MCF 10A (cell line): ENCODE results near the gene PRKG1. TPM values are rescaled to one million over a fixed set of nuclear protein-coding genes. Genes with fewer than 3 reads are reported as not detected.

Experiments
- BruUV-seq: library from RNA; stranded (reverse); fragments of 400-500 nt; replicated peaks from 2 replicates; lab custom pipeline; 2021; lab: Mats Ljungman, UMichigan
- CTCF ChIA-PET: fragments of 300-600 bp; sonication (Branson Sonifier 250); formaldehyde crosslinking; extraction: SDS; loops from one replicate; lab custom pipeline; 2021; ENCODE audit warnings: antibody characterized with exemption, inconsistent platforms; lab: Yijun Ruan, JAX
- POLR2A ChIA-PET: fragments of 300-600, 350-650 bp; sonication (Branson Sonifier 250); formaldehyde crosslinking; extraction: SDS; loops from one replicate; lab custom pipeline; 2020; ENCODE audit warnings: antibody characterized with exemption, inconsistent platforms; lab: Yijun Ruan, JAX
- DNase-seq: peaks from one replicate; pipeline ENCODE4 v3.0.0-alpha.2; 2018; ENCODE audit not compliant: unreplicated experiment
- H3K27ac Mint-ChIP-seq: one replicate; pipeline ENCODE4 v1.8.0; 2022; ENCODE audit warnings: mild to moderate bottlenecking, low read depth, mixed read lengths; ENCODE audit not compliant: unreplicated experiment
- H3K27me3 Mint-ChIP-seq: one replicate; pipeline ENCODE4 v1.8.0; 2022; ENCODE audit warnings: mixed read lengths; ENCODE audit not compliant: insufficient read depth, unreplicated experiment
- H3K36me3 Mint-ChIP-seq: one replicate; pipeline ENCODE4 v1.8.0; 2022; ENCODE audit warnings: mild to moderate bottlenecking, moderate library complexity, mixed read lengths; ENCODE audit not compliant: insufficient read depth, unreplicated experiment
- H3K4me1 Mint-ChIP-seq: one replicate; pipeline ENCODE4 v1.8.0; 2022; ENCODE audit warnings: mixed read lengths; ENCODE audit not compliant: insufficient read depth, unreplicated experiment
- H3K4me3 Mint-ChIP-seq: one replicate; pipeline ENCODE4 v1.8.0; 2022; ENCODE audit warnings: mild to moderate bottlenecking, moderate library complexity, mixed read lengths; ENCODE audit not compliant: unreplicated experiment
- H3K9me3 Mint-ChIP-seq: one replicate; pipeline ENCODE4 v1.8.0; 2022; ENCODE audit warnings: mixed read lengths; ENCODE audit not compliant: unreplicated experiment
- intact Hi-C: fragments of 100-400 bp; cut with micrococcal nuclease; formaldehyde crosslinking; loops from 2 replicates; pipeline ENCODE4 v1.14.1; 2022
- total RNA-seq: library from RNA; stranded (reverse); gene quantifications from 2 replicates; pipeline ENCODE4 v1.2.3, GENCODE V29; 2022
- TF ChIP-seq, protein P1 (sequence below): fragments of 200-600 bp; IDR thresholded peaks from one replicate; pipeline ENCODE4 v1.8.0; 2022; ENCODE audit warnings: antibody characterized with exemption, mild to moderate bottlenecking; ENCODE audit not compliant: unreplicated experiment

PRKG1 gene
- total RNA-seq, 1 experiment from 2014 or later, result 0.09 TPM

DNA sequence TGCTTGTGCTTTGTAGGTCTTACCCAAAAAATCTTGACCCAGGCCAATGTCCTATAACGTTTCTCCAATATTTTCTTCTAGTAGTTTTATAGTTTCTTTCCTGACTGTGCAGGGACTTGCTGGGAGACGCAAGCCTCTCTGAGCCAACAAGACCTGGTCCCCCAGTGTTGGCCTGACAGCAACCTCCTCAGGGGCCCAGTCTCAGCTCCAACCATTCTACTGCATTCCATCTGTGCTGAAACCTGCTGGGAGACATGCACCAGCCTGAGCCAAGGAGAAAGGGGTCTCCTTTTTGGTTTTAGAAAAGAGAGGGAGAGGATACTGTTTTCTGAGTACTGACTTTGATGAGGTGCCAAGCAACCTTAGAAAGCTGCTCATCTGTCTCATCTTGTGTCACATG lies 251.4 kb downstream of the PRKG1 start:
- Mint-ChIP-seq H3K27ac (no peak overlapping the region), H3K4me3 (no peak overlapping the region)
- BruUV-seq, result no TSS peak

DNA sequence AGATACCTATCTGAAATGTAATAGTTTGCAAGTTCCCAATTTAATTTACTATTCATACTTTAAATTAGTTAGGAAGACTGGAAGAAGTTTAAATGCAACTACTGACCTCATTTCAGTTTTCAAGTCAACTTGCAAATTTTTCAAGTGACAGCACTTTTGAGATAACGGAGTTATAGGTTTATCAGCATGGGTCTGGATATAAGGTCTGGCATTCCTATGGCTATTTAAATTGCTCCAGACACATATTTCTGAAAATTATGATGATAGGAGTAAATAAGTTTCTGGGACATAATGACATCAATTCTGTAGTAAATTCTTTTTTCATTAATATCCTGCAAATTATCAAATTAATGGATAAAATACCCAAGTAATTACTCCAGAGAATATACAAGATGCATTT lies 251.9 kb downstream of the PRKG1 start:
- no peaks in the 10 kb centered on the region for H3K9me3 Mint-ChIP-seq
- H3K36me3 Mint-ChIP-seq, result no peaks in the 10 kb centered on the region
- H3K27me3 Mint-ChIP-seq, result peaks cover 9% of the 10 kb centered on the region
- H3K4me1 Mint-ChIP-seq, result no peaks in the 10 kb centered on the region
- intact Hi-C loops, result no loop called here
- ChIA-PET POLR2A (no interaction called here), CTCF (no interaction called here)
- TF ChIP-seq, protein P1, sequence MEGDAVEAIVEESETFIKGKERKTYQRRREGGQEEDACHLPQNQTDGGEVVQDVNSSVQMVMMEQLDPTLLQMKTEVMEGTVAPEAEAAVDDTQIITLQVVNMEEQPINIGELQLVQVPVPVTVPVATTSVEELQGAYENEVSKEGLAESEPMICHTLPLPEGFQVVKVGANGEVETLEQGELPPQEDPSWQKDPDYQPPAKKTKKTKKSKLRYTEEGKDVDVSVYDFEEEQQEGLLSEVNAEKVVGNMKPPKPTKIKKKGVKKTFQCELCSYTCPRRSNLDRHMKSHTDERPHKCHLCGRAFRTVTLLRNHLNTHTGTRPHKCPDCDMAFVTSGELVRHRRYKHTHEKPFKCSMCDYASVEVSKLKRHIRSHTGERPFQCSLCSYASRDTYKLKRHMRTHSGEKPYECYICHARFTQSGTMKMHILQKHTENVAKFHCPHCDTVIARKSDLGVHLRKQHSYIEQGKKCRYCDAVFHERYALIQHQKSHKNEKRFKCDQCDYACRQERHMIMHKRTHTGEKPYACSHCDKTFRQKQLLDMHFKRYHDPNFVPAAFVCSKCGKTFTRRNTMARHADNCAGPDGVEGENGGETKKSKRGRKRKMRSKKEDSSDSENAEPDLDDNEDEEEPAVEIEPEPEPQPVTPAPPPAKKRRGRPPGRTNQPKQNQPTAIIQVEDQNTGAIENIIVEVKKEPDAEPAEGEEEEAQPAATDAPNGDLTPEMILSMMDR, result no peak
- no peak for DNase-seq
- no peak overlapping the region for H3K27ac Mint-ChIP-seq
- BruUV-seq, result no TSS peak
- no peak overlapping the region for H3K4me3 Mint-ChIP-seq

More for the DNA sequence above, 251.4 kb downstream of the PRKG1 start:
- intact Hi-C loops, result no loop called here
- CTCF ChIA-PET, result interaction anchor here (0.7 kb wide), 1 partner anchor 110 kb away, joined by 3 read pairs; no protein-coding TSS in a partner anchor
- DNase-seq, result no peak
- POLR2A ChIA-PET, result no interaction called here
- Mint-ChIP-seq H3K27me3 (peaks cover 9% of the 10 kb centered on the region), H3K36me3 (no peaks in the 10 kb centered on the region), H3K9me3 (no peaks in the 10 kb centered on the region), H3K4me1 (no peaks in the 10 kb centered on the region)
- TF ChIP-seq, protein P1, result no peak

DNA sequence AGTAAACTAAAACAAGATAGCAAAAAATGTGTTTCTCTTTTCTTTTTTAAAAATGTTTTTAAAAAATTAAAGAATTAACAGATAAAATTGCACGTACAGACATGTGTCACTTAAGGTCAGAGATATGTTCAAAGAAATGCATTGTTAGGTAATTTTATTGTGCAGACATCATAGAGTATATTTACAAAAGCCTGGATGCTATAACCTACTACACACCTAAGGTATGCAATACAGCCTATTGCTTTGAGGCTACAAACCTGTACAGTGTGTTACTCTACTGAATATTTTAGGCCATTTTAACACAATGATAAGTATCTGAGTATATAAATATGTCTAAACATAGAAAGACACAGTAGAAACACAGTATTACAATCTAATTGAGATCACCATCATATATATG lies 253.1 kb downstream of the PRKG1 start:
- H3K4me1 Mint-ChIP-seq, result no peaks in the 10 kb centered on the region
- BruUV-seq, result no TSS peak
- CTCF ChIA-PET, result no interaction called here

GRCh38 chr10:51340366-51340765 lies 266.1 kb downstream of the PRKG1 start:
- Mint-ChIP-seq H3K9me3 (no peaks in the 10 kb centered on the region), H3K4me3 (no peak overlapping the region), H3K4me1 (no peaks in the 10 kb centered on the region), H3K36me3 (no peaks in the 10 kb centered on the region), H3K27me3 (no peaks in the 10 kb centered on the region), H3K27ac (no peak overlapping the region)
- intact Hi-C loops, result no loop called here
- POLR2A ChIA-PET, result no interaction called here
- no TSS peak for BruUV-seq
- TF ChIP-seq, protein P1, result no peak
- DNase-seq, result no peak
- CTCF ChIA-PET, result interaction anchor here (0.7 kb wide), 1 partner anchor 705 kb away, joined by 3 read pairs; no protein-coding TSS in a partner anchor

More for the DNA sequence above, 253.1 kb downstream of the PRKG1 start:
- H3K27me3 Mint-ChIP-seq, result peaks cover 9% of the 10 kb centered on the region
- H3K4me3 Mint-ChIP-seq, result no peak overlapping the region
- no peaks in the 10 kb centered on the region for H3K36me3 Mint-ChIP-seq
- intact Hi-C loops, result no loop called here
- H3K9me3 Mint-ChIP-seq, result no peaks in the 10 kb centered on the region
- POLR2A ChIA-PET, result no interaction called here
- TF ChIP-seq, protein P1, result no peak
- DNase-seq, result no peak
- H3K27ac Mint-ChIP-seq, result no peak overlapping the region
